Measurements from ENCODE around the gene ZNF483.

Gene ZNF483

GRCh38 chr9:111601237-111602018 is 76.4 kb downstream of the ZNF483 start:
- no peak overlapping the region for H3K4me3 ChIP-seq (ENCODE audit: low read length in 2 of 2)
- H3K27ac ChIP-seq (replicated peaks; ENCODE audit: low read length), result no peak overlapping the region
- H3K4me2 ChIP-seq (ENCODE audit: insufficient read depth, low read length, poor library complexity, severe bottlenecking), result no peak overlapping the region
- peaks cover 2 to 5% of the 10 kb centered on the region in 2 donors for H3K36me3 ChIP-seq (replicated peaks in 1 of 2; ENCODE audit: control insufficient read depth in 2 of 2, insufficient read depth in 2 of 2, low read length in 2 of 2)
- no peak overlapping the region for H2BK120ac ChIP-seq (ENCODE audit: low read depth, low read length)
- no peak for DNase-seq (ENCODE audit: low spot score)
- H3K18ac ChIP-seq (ENCODE audit: low read length), result no peak overlapping the region
- no peak overlapping the region for H4K91ac ChIP-seq (ENCODE audit: low read depth, low read length, poor library complexity)
- H2AK5ac ChIP-seq (ENCODE audit: low read depth, low read length), result no peak overlapping the region
- no peaks in the 10 kb centered on the region for H3K9me3 ChIP-seq (replicated peaks in 1 of 2; ENCODE audit: control insufficient read depth in 2 of 2, insufficient read depth in 1 of 2, low read depth in 1 of 2, low read length in 2 of 2)
- no peak overlapping the region for H3K9ac ChIP-seq (ENCODE audit: low read depth, low read length, poor library complexity)
- H3K27me3 ChIP-seq (ENCODE audit: control insufficient read depth in 3 of 3, insufficient read depth in 3 of 3, low read depth in 1 of 3, low read length in 3 of 3), result peaks cover 0 to 11% (median 0%) of the 10 kb centered on the region in 3 experiments
- H4K8ac ChIP-seq (ENCODE audit: low read depth, low read length), result no peak overlapping the region
- no peak overlapping the region for H3K4ac ChIP-seq (ENCODE audit: low read length)
- peaks cover 0 to 6% of the 10 kb centered on the region in 2 donors for H3K4me1 ChIP-seq (ENCODE audit: control insufficient read depth in 2 of 2, insufficient read depth in 1 of 2, low read depth in 1 of 2, low read length in 2 of 2)
- no peak overlapping the region for H2BK15ac ChIP-seq (ENCODE audit: low read length)
- no peak overlapping the region for H2AFZ ChIP-seq (ENCODE audit: low read length)
- no peak overlapping the region for H2BK12ac ChIP-seq (ENCODE audit: low read length)
- H2BK5ac ChIP-seq (ENCODE audit: low read length), result no peak overlapping the region
- no CpG with 5 or more reads among the region's 10 CpGs for WGBS, 2 donors (ENCODE audit: extremely low coverage in 2 of 2, insufficient read length in 2 of 2, insufficient replicate concordance in 1 of 2)
- no peak overlapping the region for H3K23ac ChIP-seq (ENCODE audit: low read depth, low read length, poor library complexity)
- H3K79me1 ChIP-seq (ENCODE audit: low read depth, low read length), result no peaks in the 10 kb centered on the region
- no peak overlapping the region for H3K14ac ChIP-seq (ENCODE audit: low read length)

DNA sequence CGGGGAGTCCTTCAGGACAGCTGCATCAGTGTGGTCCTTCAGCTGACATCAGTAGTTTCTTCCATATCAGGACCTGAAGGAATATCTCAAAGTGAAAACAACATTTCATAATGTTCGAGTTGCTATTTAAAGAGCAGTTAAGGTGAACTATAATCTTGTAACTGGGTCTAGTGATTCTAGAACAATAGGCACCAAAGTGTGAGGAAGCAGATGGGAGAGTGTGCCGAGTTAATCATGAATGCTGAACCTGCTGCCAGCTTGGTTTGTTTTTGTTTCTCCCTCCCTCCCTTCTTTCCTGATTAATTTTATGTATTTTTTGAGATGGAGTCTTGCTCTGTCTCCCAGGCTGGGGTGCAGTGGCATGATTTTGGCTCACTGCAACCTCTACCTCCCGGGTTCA is 78.1 kb downstream of the ZNF483 start:
- H3K4me1 ChIP-seq (ENCODE audit: control insufficient read depth in 2 of 2, insufficient read depth in 1 of 2, low read depth in 1 of 2, low read length in 2 of 2), result peaks cover 0 to 6% of the 10 kb centered on the region in 2 donors
- H3K4me3 ChIP-seq (ENCODE audit: low read length in 2 of 2), result no peak overlapping the region
- no peak overlapping the region for H2BK5ac ChIP-seq (ENCODE audit: low read length)
- H3K9ac ChIP-seq (ENCODE audit: low read depth, low read length, poor library complexity), result no peak overlapping the region
- H3K14ac ChIP-seq (ENCODE audit: low read length), result no peak overlapping the region
- H3K4ac ChIP-seq (ENCODE audit: low read length), result no peak overlapping the region
- no peak overlapping the region for H2BK12ac ChIP-seq (ENCODE audit: low read length)
- H2BK120ac ChIP-seq (ENCODE audit: low read depth, low read length), result no peak overlapping the region
- no peak overlapping the region for H2AK5ac ChIP-seq (ENCODE audit: low read depth, low read length)
- no peak overlapping the region for H3K18ac ChIP-seq (ENCODE audit: low read length)
- whole genome bisulfite sequencing, 2 donors (ENCODE audit: extremely low coverage in 2 of 2, insufficient read length in 2 of 2, insufficient replicate concordance in 1 of 2), result no CpG with 5 or more reads among the region's 4 CpGs
- H3K9me3 ChIP-seq (replicated peaks in 1 of 2; ENCODE audit: control insufficient read depth in 2 of 2, insufficient read depth in 1 of 2, low read depth in 1 of 2, low read length in 2 of 2), result no peaks in the 10 kb centered on the region
- H2AFZ ChIP-seq (ENCODE audit: low read length), result no peak overlapping the region
- no peaks in the 10 kb centered on the region for H3K36me3 ChIP-seq (replicated peaks in 1 of 2; ENCODE audit: control insufficient read depth in 2 of 2, insufficient read depth in 2 of 2, low read length in 2 of 2)
- DNase-seq (ENCODE audit: low spot score), result no peak
- no peak overlapping the region for H2BK15ac ChIP-seq (ENCODE audit: low read length)
- no peak overlapping the region for H4K8ac ChIP-seq (ENCODE audit: low read depth, low read length)
- H3K23ac ChIP-seq (ENCODE audit: low read depth, low read length, poor library complexity), result no peak overlapping the region
- no peaks in the 10 kb centered on the region for H3K79me1 ChIP-seq (ENCODE audit: low read depth, low read length)
- no peak overlapping the region for H4K91ac ChIP-seq (ENCODE audit: low read depth, low read length, poor library complexity)
- H3K27ac ChIP-seq (replicated peaks; ENCODE audit: low read length), result no peak overlapping the region
- no peak overlapping the region for H3K4me2 ChIP-seq (ENCODE audit: insufficient read depth, low read length, poor library complexity, severe bottlenecking)
- H3K27me3 ChIP-seq (ENCODE audit: control insufficient read depth in 3 of 3, insufficient read depth in 3 of 3, low read depth in 1 of 3, low read length in 3 of 3), result peaks cover 0 to 11% (median 0%) of the 10 kb centered on the region in 3 experiments

DNA sequence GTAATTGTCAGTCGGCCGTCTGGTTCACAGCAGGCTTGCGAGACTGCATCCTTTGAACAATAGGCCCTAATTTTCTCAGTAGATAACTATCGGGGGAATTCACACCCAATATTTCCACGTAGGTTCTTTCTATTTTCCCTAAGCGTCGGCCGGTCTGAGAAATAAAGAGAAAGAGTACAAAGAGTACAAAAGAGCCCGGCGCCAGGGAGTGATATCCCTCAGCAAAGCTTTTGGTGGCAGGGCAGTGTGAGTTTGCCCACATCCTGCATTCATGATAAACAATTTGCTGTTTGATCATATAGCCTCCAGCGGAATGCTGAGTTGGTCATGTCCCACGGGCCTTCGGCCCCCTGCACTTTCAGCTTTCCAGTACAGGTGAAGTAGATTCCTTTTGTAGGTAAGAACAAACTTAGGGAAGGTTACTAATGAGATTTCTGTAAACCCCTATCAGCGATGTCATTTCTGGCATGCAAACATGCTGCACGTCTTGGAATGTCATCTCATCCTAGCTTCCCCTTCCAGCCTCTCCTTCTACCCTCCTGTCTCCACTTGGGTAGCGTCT is 79.2 kb downstream of the ZNF483 start:
- no peaks in the 10 kb centered on the region for H3K36me3 ChIP-seq (replicated peaks in 1 of 2; ENCODE audit: control insufficient read depth in 2 of 2, insufficient read depth in 2 of 2, low read length in 2 of 2)
- H2AK5ac ChIP-seq (ENCODE audit: low read depth, low read length), result no peak overlapping the region
- no peak overlapping the region for H3K14ac ChIP-seq (ENCODE audit: low read length)
- H2AFZ ChIP-seq (ENCODE audit: low read length), result peak overlapping the region; percentile 56
- no CpG with 5 or more reads among the region's 16 CpGs for WGBS, 2 donors (ENCODE audit: extremely low coverage in 2 of 2, insufficient read length in 2 of 2, insufficient replicate concordance in 1 of 2)
- H3K27me3 ChIP-seq (ENCODE audit: control insufficient read depth in 3 of 3, insufficient read depth in 3 of 3, low read depth in 1 of 3, low read length in 3 of 3), result peaks cover 0 to 8% (median 0%) of the 10 kb centered on the region in 3 experiments
- no peak overlapping the region for H3K9ac ChIP-seq (ENCODE audit: low read depth, low read length, poor library complexity)
- DNase-seq (ENCODE audit: low spot score), result no peak
- H3K18ac ChIP-seq (ENCODE audit: low read length), result no peak overlapping the region
- H3K4me1 ChIP-seq (ENCODE audit: control insufficient read depth in 2 of 2, insufficient read depth in 1 of 2, low read depth in 1 of 2, low read length in 2 of 2), result peaks cover 0 to 6% of the 10 kb centered on the region in 2 donors
- no peak overlapping the region for H2BK15ac ChIP-seq (ENCODE audit: low read length)
- H4K8ac ChIP-seq (ENCODE audit: low read depth, low read length), result no peak overlapping the region
- no peak overlapping the region for H3K4me2 ChIP-seq (ENCODE audit: insufficient read depth, low read length, poor library complexity, severe bottlenecking)
- H3K23ac ChIP-seq (ENCODE audit: low read depth, low read length, poor library complexity), result no peak overlapping the region
- H3K79me1 ChIP-seq (ENCODE audit: low read depth, low read length), result no peaks in the 10 kb centered on the region
- no peaks in the 10 kb centered on the region for H3K9me3 ChIP-seq (replicated peaks in 1 of 2; ENCODE audit: control insufficient read depth in 2 of 2, insufficient read depth in 1 of 2, low read depth in 1 of 2, low read length in 2 of 2)
- no peak overlapping the region for H2BK5ac ChIP-seq (ENCODE audit: low read length)
- no peak overlapping the region for H3K27ac ChIP-seq (replicated peaks; ENCODE audit: low read length)
- H3K4me3 ChIP-seq (ENCODE audit: low read length in 2 of 2), result no peak overlapping the region
- H2BK120ac ChIP-seq (ENCODE audit: low read depth, low read length), result no peak overlapping the region
- H3K4ac ChIP-seq (ENCODE audit: low read length), result no peak overlapping the region
- no peak overlapping the region for H4K91ac ChIP-seq (ENCODE audit: low read depth, low read length, poor library complexity)
- H2BK12ac ChIP-seq (ENCODE audit: low read length), result no peak overlapping the region

GRCh38 chr9:111605041-111605559 is 80.1 kb downstream of the ZNF483 start:
- H3K9ac ChIP-seq (ENCODE audit: low read depth, low read length, poor library complexity), result no peak overlapping the region
- H3K4me1 ChIP-seq (ENCODE audit: control insufficient read depth in 2 of 2, insufficient read depth in 1 of 2, low read depth in 1 of 2, low read length in 2 of 2), result peaks cover 0 to 4% of the 10 kb centered on the region in 2 donors
- H2BK5ac ChIP-seq (ENCODE audit: low read length), result no peak overlapping the region
- no peaks in the 10 kb centered on the region for H3K9me3 ChIP-seq (replicated peaks in 1 of 2; ENCODE audit: control insufficient read depth in 2 of 2, insufficient read depth in 1 of 2, low read depth in 1 of 2, low read length in 2 of 2)
- no peak overlapping the region for H3K27ac ChIP-seq (replicated peaks; ENCODE audit: low read length)
- H3K4me2 ChIP-seq (ENCODE audit: insufficient read depth, low read length, poor library complexity, severe bottlenecking), result no peak overlapping the region
- H4K8ac ChIP-seq (ENCODE audit: low read depth, low read length), result no peak overlapping the region
- no peak overlapping the region for H3K4me3 ChIP-seq (ENCODE audit: low read length in 2 of 2)
- no peak for DNase-seq (ENCODE audit: low spot score)
- no peak overlapping the region for H2BK12ac ChIP-seq (ENCODE audit: low read length)
- H2AK5ac ChIP-seq (ENCODE audit: low read depth, low read length), result no peak overlapping the region
- H3K4ac ChIP-seq (ENCODE audit: low read length), result no peak overlapping the region
- no peak overlapping the region for H3K14ac ChIP-seq (ENCODE audit: low read length)
- no peak overlapping the region for H4K91ac ChIP-seq (ENCODE audit: low read depth, low read length, poor library complexity)
- H3K18ac ChIP-seq (ENCODE audit: low read length), result peak overlapping the region; percentile 46
- no peak overlapping the region for H3K23ac ChIP-seq (ENCODE audit: low read depth, low read length, poor library complexity)
- H3K36me3 ChIP-seq (replicated peaks in 1 of 2; ENCODE audit: control insufficient read depth in 2 of 2, insufficient read depth in 2 of 2, low read length in 2 of 2), result no peaks in the 10 kb centered on the region
- H3K79me1 ChIP-seq (ENCODE audit: low read depth, low read length), result no peaks in the 10 kb centered on the region
- H2BK15ac ChIP-seq (ENCODE audit: low read length), result peak overlapping the region; percentile 61
- H3K27me3 ChIP-seq (ENCODE audit: control insufficient read depth in 3 of 3, insufficient read depth in 3 of 3, low read depth in 1 of 3, low read length in 3 of 3), result peaks cover 0 to 13% (median 0%) of the 10 kb centered on the region in 3 experiments
- no peak overlapping the region for H2AFZ ChIP-seq (ENCODE audit: low read length)
- H2BK120ac ChIP-seq (ENCODE audit: low read depth, low read length), result no peak overlapping the region
- no CpG with 5 or more reads among the region's 9 CpGs for WGBS, 2 donors (ENCODE audit: extremely low coverage in 2 of 2, insufficient read length in 2 of 2, insufficient replicate concordance in 1 of 2)

All from neuronal stem cell (in vitro differentiated cells).